HPDE6-E6E7 (cell line): ENCODE results near the gene CDH22.

Source experiments
- DNase-seq: peaks from one replicate; pipeline ENCODE4 v3.0.0; 2011; ENCODE audit warnings: missing footprints; ENCODE audit errors: extremely low spot score

Gene CDH22

DNA sequence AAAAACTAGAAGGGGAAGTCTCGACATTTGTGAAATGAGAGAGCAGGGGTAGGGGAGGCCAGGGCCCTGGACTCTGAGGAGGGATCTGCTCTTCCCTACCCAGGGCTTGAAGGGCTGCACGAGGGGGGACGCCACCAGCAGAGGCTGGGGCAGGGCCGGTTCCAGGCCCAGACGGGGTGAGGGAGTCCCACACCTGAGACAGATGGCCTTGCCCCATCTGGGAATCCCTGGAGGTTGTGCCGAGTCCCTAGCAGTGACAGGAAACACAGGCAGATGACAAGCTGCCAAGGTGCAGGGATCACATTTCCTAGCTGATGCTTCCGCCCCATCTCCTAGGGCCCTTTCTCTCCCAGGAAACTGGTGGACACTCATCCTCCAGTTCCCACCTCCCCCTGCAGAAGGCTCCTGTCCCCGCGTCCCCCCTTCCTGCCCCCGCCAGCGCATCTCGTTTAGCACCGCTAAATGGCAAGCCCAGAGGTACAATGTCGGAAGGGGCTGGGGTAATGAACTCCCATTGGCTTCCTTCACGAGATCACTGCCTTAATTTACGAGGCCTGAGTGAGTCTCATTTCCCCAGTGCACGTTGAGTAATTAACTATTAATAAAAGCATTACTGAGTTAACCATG lies 35.2 kb upstream of the CDH22 start:
- DNase-seq: no peak

- DNase-seq: no peak
Observed at GRCh38 chr20:46342451-46343347, 34.4 kb upstream of the CDH22 start.

- no peak for DNase-seq
Observed at GRCh38 chr20:46342010-46342378, 33.7 kb upstream of the CDH22 start.

DNA sequence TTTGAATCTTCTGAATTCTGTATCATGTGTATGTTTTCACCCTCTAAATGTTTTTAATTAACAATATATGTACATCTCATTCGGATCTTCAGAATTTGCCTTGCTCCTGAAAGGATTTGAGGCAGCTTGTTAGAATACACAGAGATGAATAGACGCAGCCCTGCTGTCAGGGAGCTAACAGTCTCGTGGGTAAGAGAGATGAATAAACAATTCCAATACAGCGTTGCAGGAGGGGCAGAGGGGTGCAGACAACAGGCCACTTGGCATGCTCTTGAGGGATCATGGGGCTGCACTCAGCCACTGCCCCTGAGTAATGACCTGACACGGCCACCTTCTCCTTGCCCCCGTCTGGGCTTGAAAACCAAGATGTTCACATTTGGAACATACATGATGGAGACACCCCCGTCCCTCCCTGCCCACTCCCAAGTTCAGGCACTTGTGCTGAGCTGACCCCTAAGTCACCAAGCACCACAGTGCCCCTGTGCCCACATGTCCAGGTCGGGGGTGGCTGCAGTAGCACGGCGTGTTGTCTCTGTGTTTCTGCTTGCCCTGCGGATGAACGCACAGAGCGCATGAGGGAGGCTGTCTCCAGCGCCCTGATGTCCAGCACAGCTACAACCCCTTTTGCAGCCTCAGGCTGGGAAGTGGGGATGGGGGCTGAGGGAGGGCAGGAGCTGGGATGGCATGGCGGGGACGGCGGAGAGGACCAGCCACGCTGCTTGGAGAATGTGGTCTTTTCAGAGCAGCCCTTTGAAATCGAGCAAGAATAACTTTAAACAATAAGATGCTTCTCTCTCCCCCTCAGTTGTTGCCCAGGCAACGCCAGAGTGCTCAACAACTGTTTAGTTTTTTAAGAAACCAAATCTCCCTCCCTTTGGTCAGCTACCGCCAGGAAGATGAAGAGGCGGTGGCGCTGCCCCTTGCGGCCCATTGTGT lies 33.0 kb upstream of the CDH22 start:
- DNase-seq: no peak

DNA sequence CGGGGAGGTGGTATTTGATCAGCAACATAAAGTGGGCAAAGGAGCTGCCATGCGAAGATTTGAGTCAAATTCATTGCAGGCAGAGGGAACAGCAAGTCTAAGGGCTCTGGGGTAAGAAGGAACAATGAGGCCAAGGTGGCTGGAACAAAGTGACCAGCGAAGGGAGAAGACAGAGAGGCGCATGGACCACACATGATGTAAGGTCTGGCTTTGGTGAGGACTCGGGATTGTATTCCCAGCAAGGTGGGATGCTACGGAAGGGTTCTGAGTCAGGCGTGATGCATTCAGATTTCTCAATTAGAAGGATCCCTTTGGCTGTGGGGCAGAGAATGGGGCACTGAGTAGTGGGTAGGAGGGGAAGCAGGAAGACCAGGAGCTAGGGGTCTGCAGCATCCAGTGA lies 30.7 kb upstream of the CDH22 start:
- DNase-seq: no peak

- no peak for DNase-seq
Observed at GRCh38 chr20:46336735-46337134, 28.4 kb upstream of the CDH22 start.

DNA sequence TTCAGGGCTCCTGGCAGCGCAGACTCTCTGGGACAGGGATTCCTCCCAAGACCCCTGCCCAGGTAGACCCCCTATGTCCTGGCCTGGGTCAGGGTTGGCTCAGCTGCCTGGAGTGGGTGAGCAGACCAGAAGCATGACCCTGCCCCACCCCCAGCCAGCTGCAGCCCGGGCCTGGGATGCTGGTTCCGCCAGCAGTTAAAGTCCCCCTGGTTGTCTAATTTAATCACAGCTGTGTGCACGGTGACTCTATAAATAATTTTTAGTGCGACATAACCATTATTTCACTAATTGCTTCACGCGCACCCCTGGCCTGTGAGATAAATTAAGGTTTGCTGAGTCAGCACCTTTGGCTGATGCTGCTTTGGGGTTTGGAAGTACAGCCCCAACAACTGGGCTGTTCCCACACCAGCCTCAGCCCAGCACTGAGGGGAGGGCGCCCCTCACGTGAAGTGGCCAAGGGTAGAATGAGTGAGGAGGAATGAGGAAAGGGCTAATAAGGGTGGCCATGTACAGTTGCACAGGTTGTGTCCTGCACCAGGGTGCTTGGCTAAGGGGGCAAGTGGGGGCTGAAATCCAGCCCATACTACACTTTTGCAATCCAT lies 26.1 kb upstream of the CDH22 start:
- no peak for DNase-seq

GRCh38 chr20:46333161-46333991 lies 25.1 kb upstream of the CDH22 start:
- DNase-seq: no peak

- no peak for DNase-seq
Observed at GRCh38 chr20:46332373-46333160, 24.3 kb upstream of the CDH22 start.

GRCh38 chr20:46331611-46332361 lies 23.5 kb upstream of the CDH22 start:
- DNase-seq: no peak

DNA sequence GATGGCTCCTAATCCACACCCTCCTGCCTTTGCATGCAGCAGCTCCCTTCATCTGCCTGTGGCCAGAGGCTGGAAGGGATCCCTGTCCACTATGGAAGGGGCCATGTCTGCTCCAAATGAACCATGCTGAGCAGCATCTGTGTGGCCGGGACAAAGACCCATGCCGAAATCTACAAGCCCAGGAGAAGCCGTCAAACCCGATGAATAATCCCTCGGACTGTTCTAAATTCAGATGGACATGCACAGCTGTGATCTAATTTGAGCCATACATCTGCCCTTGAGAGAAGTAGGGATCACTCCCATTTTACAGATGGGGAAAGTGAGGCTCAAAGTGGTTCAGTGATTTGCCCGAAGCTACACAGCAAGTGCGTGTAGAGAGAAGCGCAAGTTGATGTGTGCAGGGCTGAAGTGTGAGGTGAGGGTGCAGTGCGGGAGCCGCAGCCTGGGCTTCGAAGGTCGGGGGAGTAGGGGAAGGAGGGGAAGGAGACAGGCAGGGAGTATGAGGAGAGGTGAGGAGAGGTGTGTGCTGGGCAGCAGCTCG lies 22.6 kb upstream of the CDH22 start:
- DNase-seq: no peak

DNA sequence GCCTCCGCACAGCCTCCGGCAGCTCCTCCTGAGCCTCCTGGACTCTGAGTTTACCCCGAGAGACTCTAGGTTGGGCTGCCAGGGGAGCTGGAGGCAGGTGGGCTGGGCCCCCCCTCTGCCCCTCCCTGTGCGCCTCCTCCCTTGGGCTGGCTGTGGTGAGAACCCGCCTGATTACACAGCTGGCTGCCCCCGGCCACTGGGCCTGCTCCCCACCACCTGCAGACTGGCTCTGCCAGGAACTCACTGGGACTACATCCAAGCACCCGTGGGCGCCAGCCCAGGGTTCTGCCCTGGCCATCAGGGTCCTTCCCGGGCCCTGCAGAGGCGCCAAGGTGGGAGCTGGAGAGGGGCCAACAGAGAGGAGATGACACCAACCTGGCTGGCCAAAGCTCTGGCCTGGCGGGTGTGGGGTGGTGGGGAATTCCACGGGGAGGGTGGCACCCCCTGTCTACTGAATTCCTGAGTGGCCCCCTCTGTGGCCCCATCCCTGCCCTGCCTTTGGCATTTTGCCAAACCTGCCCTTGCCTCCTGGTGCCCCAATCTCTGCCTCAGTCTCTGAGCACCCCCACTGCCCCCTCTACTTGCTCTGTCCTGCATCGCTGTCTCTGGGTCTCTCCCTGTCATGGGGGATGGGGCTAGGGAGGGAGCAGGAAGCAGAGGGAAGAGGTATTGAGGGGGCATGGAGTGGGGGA lies 21.9 kb upstream of the CDH22 start:
- DNase-seq: no peak

GRCh38 chr20:46328200-46328882 lies 20.0 kb upstream of the CDH22 start:
- no peak for DNase-seq

DNA sequence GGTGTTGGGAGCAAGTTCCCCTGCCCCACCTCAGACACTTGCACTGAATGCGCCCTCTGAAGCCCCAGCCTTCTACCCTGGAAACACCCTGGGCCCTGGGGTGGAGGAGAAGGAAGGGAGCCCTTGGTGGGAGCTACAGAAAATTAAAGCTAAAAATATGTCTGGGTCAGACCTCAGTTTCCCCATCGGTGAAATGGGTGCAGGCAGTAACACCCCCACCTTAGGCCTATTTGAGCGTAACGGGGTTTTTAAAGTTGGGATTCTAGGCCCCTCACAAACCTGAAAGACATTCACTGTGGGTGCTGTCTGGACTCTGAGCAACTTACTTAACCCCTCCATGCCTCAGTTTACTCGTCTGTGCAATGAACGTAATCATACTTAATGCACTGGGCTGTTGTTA lies 19.3 kb upstream of the CDH22 start:
- no peak for DNase-seq

GRCh38 chr20:46325789-46326188 lies 17.5 kb upstream of the CDH22 start:
- no peak for DNase-seq

- no peak for DNase-seq
Observed at GRCh38 chr20:46324960-46325703, 16.8 kb upstream of the CDH22 start.

DNA sequence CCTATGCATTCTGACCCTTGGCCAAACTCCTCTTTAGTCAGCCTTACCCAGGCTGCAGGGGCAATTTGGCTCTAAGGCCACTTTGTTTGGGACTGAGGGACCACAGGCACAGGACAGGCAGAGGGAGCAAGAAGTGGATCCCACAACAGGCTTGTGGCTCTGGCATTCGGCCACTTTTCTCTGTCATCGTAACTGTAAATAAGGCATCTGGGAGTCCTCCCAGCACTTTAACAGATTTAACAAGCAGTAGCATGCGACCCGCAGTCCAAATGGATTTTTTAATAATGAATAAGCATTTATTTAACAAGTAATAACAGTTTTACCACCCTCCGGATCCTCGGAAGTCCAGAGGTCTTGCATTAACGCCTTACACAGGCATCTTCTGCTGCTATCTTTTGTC lies 16.1 kb upstream of the CDH22 start:
- DNase-seq: no peak
